IMR-90 (cell line): ENCODE data around the gene OPRL1. TPM values are rescaled to one million over a fixed set of nuclear protein-coding genes. Genes with fewer than 3 reads are reported as not detected.

Source experiments
- ATAC-seq: fragments of 200-7000 bp; cut with Tn5 transposase; 2 replicates; pipeline ENCODE4 v1.9.1; 2020; ENCODE audit warnings: low read depth, mild to moderate bottlenecking, moderate library complexity
- BruUV-seq: library from RNA; stranded (reverse); fragments of 400-500 nt; replicated peaks from 2 replicates; lab custom pipeline; 2021; lab: Mats Ljungman, UMichigan
- CTCF ChIA-PET: fragments of 300-600 bp; formaldehyde crosslinking; extraction: SDS; loops from one replicate; lab custom pipeline; 2021; ENCODE audit warnings: antibody characterized with exemption; lab: Yijun Ruan, JAX
- POLR2A ChIA-PET: fragments of 300-600 bp; sonication (Branson Sonifier 250); formaldehyde crosslinking; loops from one replicate; lab custom pipeline; 2022; ENCODE audit warnings: antibody characterized with exemption; ENCODE audit not compliant: unreplicated experiment; lab: Charles Lee
- DNase-seq: peaks from one replicate; pipeline ENCODE4 v3.0.0; 2013
- H2AFZ ChIP-seq: replicated peaks from 2 replicates; pipeline ENCODE3; 2013; ENCODE audit warnings: low read length, mild to moderate bottlenecking; ENCODE audit not compliant: poor library complexity
- H2AK5ac ChIP-seq: 2 replicates; pipeline ENCODE4 v1.6.1; 2013; ENCODE audit warnings: low read depth, low read length, inconsistent platforms
- H2AK9ac ChIP-seq: replicated peaks from 2 replicates; pipeline ENCODE3; 2013; ENCODE audit warnings: mild to moderate bottlenecking, low read depth, low read length, moderate library complexity; ENCODE audit not compliant: poor library complexity
- H2BK120ac ChIP-seq: 2 replicates; pipeline ENCODE4 v1.6.1; 2013; ENCODE audit warnings: low read depth, low read length, inconsistent platforms
- H2BK15ac ChIP-seq: 3 replicates; pipeline ENCODE4 v1.6.1; 2013; ENCODE audit warnings: low read depth, low read length, inconsistent platforms
- H2BK20ac ChIP-seq: 2 replicates; pipeline ENCODE4 v1.6.1; 2013; ENCODE audit warnings: low read depth, mild to moderate bottlenecking, inconsistent platforms, low read length, moderate library complexity
- H2BK5ac ChIP-seq: 2 replicates; pipeline ENCODE4 v1.6.1; 2013; ENCODE audit warnings: mild to moderate bottlenecking, low read depth, low read length, inconsistent platforms; ENCODE audit not compliant: poor library complexity, severe bottlenecking
- H3K14ac ChIP-seq: replicated peaks from 2 replicates; pipeline ENCODE4 v1.6.1; 2013; ENCODE audit warnings: low read depth, low read length, inconsistent platforms
- H3K18ac ChIP-seq: 2 replicates; pipeline ENCODE4 v1.6.1; 2013; ENCODE audit warnings: low read depth, low read length, control low read depth
- H3K23ac ChIP-seq: 2 replicates; pipeline ENCODE4 v1.6.1; 2013; ENCODE audit warnings: low read depth, low read length, inconsistent platforms
- H3K27ac ChIP-seq: 2 replicates; pipeline ENCODE4 v1.5.1; 2013; ENCODE audit warnings: mild to moderate bottlenecking, control low read depth, low read length; ENCODE audit not compliant: insufficient read depth
- H3K27me3 ChIP-seq: 2 replicates; pipeline ENCODE4 v1.6.1; 2013; ENCODE audit warnings: low read length; ENCODE audit not compliant: control insufficient read depth, insufficient read depth
- H3K36me3 ChIP-seq: 2 replicates; pipeline ENCODE4 v1.6.1; 2013; ENCODE audit warnings: low read length, mixed read lengths; ENCODE audit not compliant: control insufficient read depth, insufficient read depth
- H3K4ac ChIP-seq: 2 replicates; pipeline ENCODE4 v1.6.1; 2013; ENCODE audit warnings: low read depth, low read length, inconsistent platforms
- H3K4me1 ChIP-seq: 2 replicates; pipeline ENCODE4 v1.6.1; 2013; ENCODE audit warnings: low read length, mixed read lengths; ENCODE audit not compliant: control insufficient read depth, insufficient read depth
- H3K4me2 ChIP-seq: 2 replicates; pipeline ENCODE4 v1.6.1; 2013; ENCODE audit warnings: low read depth, mild to moderate bottlenecking, control low read depth, low read length, moderate library complexity
- H3K4me3 ChIP-seq: 2 replicates; pipeline ENCODE4 v1.5.1; 2013; ENCODE audit warnings: low read depth, mild to moderate bottlenecking, control low read depth, low read length, moderate library complexity; ENCODE audit not compliant: insufficient read depth
- H3K56ac ChIP-seq: 2 replicates; pipeline ENCODE4 v1.6.1; 2013; ENCODE audit warnings: low read length, inconsistent platforms; ENCODE audit not compliant: insufficient read depth; ENCODE audit errors: extremely low read depth
- H3K79me1 ChIP-seq, 2 experiments: 2 replicates each; pipeline ENCODE4 v1.6.1; 2013; ENCODE audit warnings: low read length in 2 of 2, inconsistent platforms in 1 of 2, low read depth in 1 of 2
- H3K9ac ChIP-seq: 2 replicates; pipeline ENCODE4 v1.6.1; 2013; ENCODE audit warnings: low read depth, low read length, control low read depth
- H3K9me1 ChIP-seq: 2 replicates; pipeline ENCODE4 v1.6.1; 2013; ENCODE audit warnings: low read length, inconsistent platforms; ENCODE audit not compliant: insufficient read depth
- H3K9me3 ChIP-seq: 2 replicates; pipeline ENCODE4 v1.6.1; 2013; ENCODE audit warnings: low read length; ENCODE audit not compliant: control insufficient read depth, insufficient read depth
- H4K20me1 ChIP-seq: 2 replicates; pipeline ENCODE4 v1.6.1; 2013; ENCODE audit warnings: low read length, inconsistent platforms; ENCODE audit not compliant: insufficient read depth
- H4K5ac ChIP-seq: 2 replicates; pipeline ENCODE4 v1.6.1; 2013; ENCODE audit warnings: mild to moderate bottlenecking, low read depth, low read length, control low read depth
- H4K8ac ChIP-seq, 2 experiments: 2 replicates each; pipeline ENCODE4 v1.6.1; 2013; ENCODE audit warnings: low read depth in 2 of 2, low read length in 2 of 2, control low read depth in 1 of 2, inconsistent platforms in 1 of 2
- H4K91ac ChIP-seq: 2 replicates; pipeline ENCODE4 v1.6.1; 2013; ENCODE audit warnings: low read depth, low read length, inconsistent platforms; ENCODE audit not compliant: insufficient read depth
- MAFK ChIP-seq: IDR thresholded peaks from 2 replicates; pipeline ENCODE4 v1.6.1; 2012; ENCODE audit warnings: low read depth, low read length, improper control_type of control experiment
- MAZ ChIP-seq: IDR thresholded peaks from 2 replicates; pipeline ENCODE4 v1.6.1; 2012; ENCODE audit warnings: low read depth, mild to moderate bottlenecking, low read length, improper control_type of control experiment, moderate library complexity, borderline replicate concordance
- NFE2L2 ChIP-seq: fragments of 150-350 bp; IDR thresholded peaks from 2 replicates; pipeline ENCODE4 v1.6.1; 2016; ENCODE audit warnings: low read depth, mild to moderate bottlenecking, low read length
- RAD21 ChIP-seq: IDR thresholded peaks from 2 replicates; pipeline ENCODE4 v1.6.1; 2012; ENCODE audit warnings: low read length, improper control_type of control experiment
- RFX5 ChIP-seq: IDR thresholded peaks from 2 replicates; pipeline ENCODE4 v1.8.0; 2012; ENCODE audit warnings: low read depth, mild to moderate bottlenecking, low read length, moderate library complexity
- SMC3 ChIP-seq: fragments of 150-350 bp; IDR thresholded peaks from 2 replicates; pipeline ENCODE4 v1.6.1; 2016; ENCODE audit warnings: low read depth, mild to moderate bottlenecking, antibody characterized with exemption, low read length, moderate library complexity
- WGBS, 2 experiments: methylation state at CpG; one replicate each; pipeline versions ENCODE4 v1.1.5 to v1.1.7; 2013; ENCODE audit warnings: missing lambda C conversion rate in 2 of 2; ENCODE audit not compliant: insufficient read length in 1 of 2; ENCODE audit errors: extremely low coverage in 2 of 2; 5-methylcytosine and 5-hydroxymethylcytosine counted together
- dilution Hi-C: fragments of 300-500 bp; cut with HindIII; formaldehyde crosslinking; loops from one replicate; pipeline ENCODE4 v1.14.3; 2018; ENCODE audit warnings: low sequenced_read_pairs; ENCODE audit not compliant: unreplicated experiment
- in situ Hi-C: fragments of 300-500 bp; cut with MboI; formaldehyde crosslinking; loops from 3 replicates; pipeline ENCODE4 v1.14.3; 2019; ENCODE audit warnings: low sequenced_read_pairs, inconsistent platforms, mixed read lengths
- intact Hi-C: fragments of 100-400 bp; cut with micrococcal nuclease; formaldehyde crosslinking; loops from 2 replicates; pipeline ENCODE4 v1.10.0; 2022
- polyA plus RNA-seq, 3 experiments: library from polyadenylated mRNA; depleted of rRNA; stranded (reverse); fragments of >200 nt; gene quantifications; 2 replicates each; pipeline ENCODE4 v1.2.3, GENCODE V29; 2012; ENCODE audit warnings: low replicate concordance in 1 of 3
- total RNA-seq: library from RNA; depleted of rRNA; stranded (reverse); fragments of >200 nt; gene quantifications from 2 replicates; pipeline ENCODE4 v1.2.3, GENCODE V29; 2012
- TF ChIP-seq, protein P1 (sequence below): fragments of 150-350 bp; IDR thresholded peaks from 2 replicates; pipeline ENCODE4 v1.6.1; 2017; ENCODE audit warnings: mild to moderate bottlenecking, antibody characterized with exemption, low read length, low read depth

Gene OPRL1
- total and polyA plus RNA-seq, 2 of the 4 experiments (the other 2 are of a cell fraction): 0.36 to 1.2 TPM

DNA sequence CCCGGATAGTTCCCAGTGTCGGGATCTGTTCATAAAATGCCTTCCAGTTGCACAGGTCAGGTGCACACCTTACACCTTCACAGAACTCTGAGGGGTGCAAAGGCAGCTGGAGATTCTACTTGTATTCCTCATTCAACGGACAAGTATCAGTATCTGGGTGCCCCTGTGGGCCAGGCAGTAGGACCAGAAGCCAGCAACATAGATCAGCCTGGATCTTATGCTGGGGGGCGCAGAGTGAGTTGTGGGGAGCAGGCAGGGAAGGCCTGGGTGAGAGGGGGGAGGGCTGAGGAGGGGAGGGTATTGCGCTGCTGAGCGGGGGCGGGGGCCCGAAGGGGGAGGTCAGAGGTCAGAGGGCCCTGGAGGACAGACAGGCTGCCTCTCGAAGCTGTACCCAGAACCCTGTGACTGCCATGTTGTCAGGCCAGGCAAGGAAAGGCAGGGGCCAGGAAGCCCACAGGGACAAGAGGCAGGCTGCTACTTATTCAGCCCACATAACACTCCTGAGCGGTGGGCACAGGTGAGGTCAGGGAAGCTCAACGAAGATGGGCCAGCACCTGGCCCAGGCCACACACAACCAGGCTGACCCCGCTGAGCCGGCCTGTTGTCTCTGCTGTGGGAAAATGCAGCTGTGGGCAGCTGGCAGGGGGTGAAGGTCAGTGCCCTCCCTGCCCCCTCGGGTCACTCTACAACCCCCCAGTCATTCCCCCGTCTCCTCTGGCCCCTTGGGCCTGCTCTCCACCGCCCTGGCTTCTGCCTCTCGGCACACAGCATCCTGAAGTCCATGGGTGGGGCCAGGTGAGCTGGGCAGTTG lies 1.1 kb downstream of the OPRL1 start:
- no TSS peak for BruUV-seq
- Histone ChIP-seq H3K4me2 (no peak overlapping the region; the same call in 1 of the 2 replicates), H3K18ac (no peak overlapping the region), H3K27ac (no peak overlapping the region), H4K20me1 (peaks cover 15% of the 10 kb centered on the region), H4K91ac (no peak overlapping the region), H3K9me3 (peaks cover 1% of the 10 kb centered on the region; the same call in 1 of the 2 replicates), H2AFZ (peak overlapping the region; percentile 83), H3K27me3 (peaks cover 34% of the 10 kb centered on the region), H2BK20ac (no peak overlapping the region), H2BK5ac (no peak overlapping the region), H3K56ac (no peak overlapping the region), H3K4ac (no peak overlapping the region), H2BK120ac (no peak overlapping the region), H3K79me1 (peaks cover 6 to 8% of the 10 kb centered on the region in 2 experiments; a peak in 3 of 4 replicates), H3K4me3 (no peak overlapping the region), H3K9me1 (no peaks in the 10 kb centered on the region), H3K4me1 (peaks cover 17% of the 10 kb centered on the region), H4K5ac (no peak overlapping the region), H3K14ac (no peak overlapping the region; the same call in 1 of the 2 replicates), H2AK5ac (no peak overlapping the region), H3K9ac (no peak overlapping the region), H2AK9ac (no peak overlapping the region), H2BK15ac (no peak overlapping the region), H3K23ac (no peak overlapping the region), H4K8ac (no peak overlapping the region), H3K36me3 (peaks cover 3% of the 10 kb centered on the region; the same call in 1 of the 2 replicates)
- DNase-seq (no peak), ATAC-seq (no peak)
- ChIA-PET POLR2A (no interaction called here), CTCF (interaction anchor here (0.6 kb wide), 1 partner anchor 22 kb away, joined by 3 read pairs; no protein-coding TSS in a partner anchor)
- dilution Hi-C loops (no loop called here), intact Hi-C loops (no loop called here), in situ Hi-C loops (no loop called here)
- 82% methylated on average over 5 of the region's 17 CpGs; no CpG with 5 or more reads in 1 of the 2 experiments for WGBS, 2 experiments
- TF ChIP-seq RAD21 (no peak), SMC3 (no peak), RFX5 (no peak), MAFK (no peak), NFE2L2 (no peak), MAZ (no peak)
- TF ChIP-seq, protein P1, sequence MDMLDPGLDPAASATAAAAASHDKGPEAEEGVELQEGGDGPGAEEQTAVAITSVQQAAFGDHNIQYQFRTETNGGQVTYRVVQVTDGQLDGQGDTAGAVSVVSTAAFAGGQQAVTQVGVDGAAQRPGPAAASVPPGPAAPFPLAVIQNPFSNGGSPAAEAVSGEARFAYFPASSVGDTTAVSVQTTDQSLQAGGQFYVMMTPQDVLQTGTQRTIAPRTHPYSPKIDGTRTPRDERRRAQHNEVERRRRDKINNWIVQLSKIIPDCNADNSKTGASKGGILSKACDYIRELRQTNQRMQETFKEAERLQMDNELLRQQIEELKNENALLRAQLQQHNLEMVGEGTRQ: no peak
